Trophoblast cell (in vitro differentiated cells and primary cell): ENCODE results near the gene CIAO1.
"Not testable (repeated sequence)": the region's sequence is repeated elsewhere in the genome, so short reads cannot be mapped to it uniquely, and the experiment has no call there.

Experiments used
- DNase-seq, 2 donors: peaks; one replicate each; pipeline ENCODE4 v3.0.0-alpha.2; 2016
- H2AFZ ChIP-seq: 2 replicates; pipeline ENCODE4 v1.6.1; 2013; ENCODE audit warnings: low read length, moderate library complexity, mild to moderate bottlenecking; ENCODE audit not compliant: insufficient read depth, poor library complexity
- H2AK5ac ChIP-seq: 2 replicates; pipeline ENCODE4 v1.6.1; 2013; ENCODE audit warnings: mild to moderate bottlenecking, low read length
- H2BK120ac ChIP-seq: 2 replicates; pipeline ENCODE4 v1.6.1; 2013; ENCODE audit warnings: low read length, mild to moderate bottlenecking, moderate library complexity; ENCODE audit not compliant: insufficient read depth, poor library complexity
- H2BK12ac ChIP-seq: 2 replicates; pipeline ENCODE4 v1.6.1; 2013; ENCODE audit warnings: mild to moderate bottlenecking, low read length, moderate library complexity
- H2BK5ac ChIP-seq: 2 replicates; pipeline ENCODE4 v1.6.1; 2013; ENCODE audit warnings: low read length, low read depth, moderate library complexity, mild to moderate bottlenecking; ENCODE audit not compliant: poor library complexity
- H3K14ac ChIP-seq: 2 replicates; pipeline ENCODE4 v1.6.1; 2013; ENCODE audit warnings: mild to moderate bottlenecking, low read length
- H3K18ac ChIP-seq: 2 replicates; pipeline ENCODE4 v1.6.1; 2013; ENCODE audit warnings: mild to moderate bottlenecking, low read length
- H3K23ac ChIP-seq: 2 replicates; pipeline ENCODE4 v1.6.1; 2013; ENCODE audit warnings: low read length
- H3K27ac ChIP-seq: 2 replicates; pipeline ENCODE4 v1.5.1; 2013; ENCODE audit warnings: low read depth, mild to moderate bottlenecking, inconsistent platforms, low read length, moderate library complexity
- H3K27me3 ChIP-seq: 2 replicates; pipeline ENCODE4 v1.6.1; 2013; ENCODE audit warnings: inconsistent platforms, mild to moderate bottlenecking, low read length, moderate library complexity; ENCODE audit not compliant: insufficient read depth
- H3K36me3 ChIP-seq, 2 experiments: 1 replicate in 1 of 2; 2 replicates in 1 of 2; pipeline ENCODE4 v1.6.1; 2013; ENCODE audit warnings: low read length in 2 of 2, mild to moderate bottlenecking in 2 of 2, moderate library complexity in 1 of 2; ENCODE audit not compliant: insufficient read depth in 2 of 2, control insufficient read depth in 1 of 2
- H3K4ac ChIP-seq: 2 replicates; pipeline ENCODE4 v1.6.1; 2013; ENCODE audit warnings: low read depth, mild to moderate bottlenecking, low read length, moderate library complexity
- H3K4me1 ChIP-seq, 2 experiments: 1 replicate in 1 of 2; 2 replicates in 1 of 2; pipeline ENCODE4 v1.6.1; 2013; ENCODE audit warnings: low read length in 2 of 2, mild to moderate bottlenecking in 2 of 2, moderate library complexity in 1 of 2; ENCODE audit not compliant: insufficient read depth in 2 of 2, control insufficient read depth in 1 of 2
- H3K4me2 ChIP-seq: 2 replicates; pipeline ENCODE4 v1.6.1; 2013; ENCODE audit warnings: inconsistent platforms, mild to moderate bottlenecking, low read length, moderate library complexity
- H3K4me3 ChIP-seq: 2 replicates; pipeline ENCODE4 v1.5.1; 2013; ENCODE audit warnings: mild to moderate bottlenecking, low read depth, low read length, inconsistent platforms
- H3K79me1 ChIP-seq: one replicate; pipeline ENCODE4 v1.6.1; 2013; ENCODE audit warnings: low read length
- H3K79me2 ChIP-seq: 2 replicates; pipeline ENCODE4 v1.6.1; 2013; ENCODE audit warnings: low read length, mild to moderate bottlenecking; ENCODE audit not compliant: control insufficient read depth, insufficient read depth, poor library complexity
- H3K9ac ChIP-seq: 2 replicates; pipeline ENCODE4 v1.6.1; 2013; ENCODE audit warnings: mild to moderate bottlenecking, low read length
- H3K9me3 ChIP-seq: 2 replicates; pipeline ENCODE4 v1.6.1; 2013; ENCODE audit warnings: low read depth, mild to moderate bottlenecking, control low read depth, inconsistent platforms, low read length; ENCODE audit not compliant: insufficient read depth
- H4K12ac ChIP-seq: 2 replicates; pipeline ENCODE4 v1.6.1; 2013; ENCODE audit warnings: low read depth, mild to moderate bottlenecking, low read length, moderate library complexity
- H4K8ac ChIP-seq: 2 replicates; pipeline ENCODE4 v1.6.1; 2013; ENCODE audit warnings: low read depth, mild to moderate bottlenecking, low read length, moderate library complexity
- H4K91ac ChIP-seq: one replicate; pipeline ENCODE4 v1.6.1; 2013; ENCODE audit warnings: low read depth, mild to moderate bottlenecking, low read length, moderate library complexity
- WGBS: extraction: QIAGEN DNeasy Blood & Tissue Kit; methylation state at CpG from one replicate; pipeline ENCODE4 v1.1.7; 2013; ENCODE audit warnings: missing lambda C conversion rate; ENCODE audit not compliant: insufficient read length, insufficient coverage; ENCODE audit errors: extremely low coverage; 5-methylcytosine and 5-hydroxymethylcytosine counted together

Gene CIAO1

GRCh38 chr2:96276787-96277499, 10.9 kb downstream of the CIAO1 start:
- Histone ChIP-seq H3K23ac (no peak overlapping the region), H3K4me1 (no peaks in the 10 kb centered on the region), H3K14ac (no peak overlapping the region), H3K4me2 (no peak overlapping the region), H2AK5ac (no peak overlapping the region), H2BK120ac (no peak overlapping the region), H2BK12ac (no peak overlapping the region), H3K4me3 (no peak overlapping the region), H3K27ac (no peak overlapping the region), H3K4ac (no peak overlapping the region), H3K9ac (no peak overlapping the region), H3K79me2 (no peaks in the 10 kb centered on the region), H4K8ac (no peak overlapping the region), H3K9me3 (peaks cover 2% of the 10 kb centered on the region), H2BK5ac (no peak overlapping the region), H4K12ac (no peak overlapping the region), H2AFZ (no peak overlapping the region), H3K18ac (no peak overlapping the region), H3K27me3 (no peaks in the 10 kb centered on the region), H4K91ac (no peak overlapping the region), H3K36me3 (peaks cover 58 to 66% of the 10 kb centered on the region in 2 experiments), H3K79me1 (no peaks in the 10 kb centered on the region)
- no peak for DNase-seq
- no CpG with 5 or more reads among the region's 21 CpGs for WGBS

- Histone ChIP-seq H3K9me3 (no peaks in the 10 kb centered on the region), H2AK5ac (no peak overlapping the region), H2BK12ac (no peak overlapping the region), H4K91ac (no peak overlapping the region), H3K23ac (no peak overlapping the region), H3K27me3 (no peaks in the 10 kb centered on the region), H2AFZ (no peak overlapping the region), H3K18ac (no peak overlapping the region), H3K4me2 (no peak overlapping the region), H2BK120ac (no peak overlapping the region), H4K12ac (no peak overlapping the region), H3K4me3 (no peak overlapping the region), H3K79me2 (no peaks in the 10 kb centered on the region), H3K14ac (no peak overlapping the region), H3K79me1 (no peaks in the 10 kb centered on the region), H3K36me3 (peaks cover 85 to 93% of the 10 kb centered on the region in 2 experiments), H3K4me1 (no peaks in the 10 kb centered on the region), H3K27ac (no peak overlapping the region), H3K9ac (no peak overlapping the region), H4K8ac (no peak overlapping the region), H2BK5ac (no peak overlapping the region), H3K4ac (no peak overlapping the region)
- DNase-seq, result no peak
- no CpG with 5 or more reads among the region's 6 CpGs for WGBS
Measured at GRCh38 chr2:96287273-96287856, 21.3 kb downstream of the CIAO1 start.

GRCh38 chr2:96291751-96292150, 25.7 kb downstream of the CIAO1 start:
- Histone ChIP-seq H2BK5ac (no peak overlapping the region), H4K12ac (no peak overlapping the region), H3K27ac (no peak overlapping the region), H2BK120ac (no peak overlapping the region), H3K4ac (no peak overlapping the region), H2BK12ac (no peak overlapping the region), H4K91ac (no peak overlapping the region), H3K9ac (no peak overlapping the region), H3K79me2 (no peaks in the 10 kb centered on the region), H3K27me3 (no peaks in the 10 kb centered on the region), H3K14ac (no peak overlapping the region), H3K4me2 (no peak overlapping the region), H2AK5ac (no peak overlapping the region), H3K18ac (no peak overlapping the region), H3K23ac (no peak overlapping the region), H3K79me1 (no peaks in the 10 kb centered on the region), H3K36me3 (peaks cover 63 to 81% of the 10 kb centered on the region in 2 experiments), H2AFZ (no peak overlapping the region), H3K9me3 (no peaks in the 10 kb centered on the region), H3K4me1 (no peaks in the 10 kb centered on the region), H3K4me3 (no peak overlapping the region), H4K8ac (no peak overlapping the region)
- no CpG with 5 or more reads among the region's 5 CpGs for WGBS
- DNase-seq, result no peak

GRCh38 chr2:96294271-96294670, 28.2 kb downstream of the CIAO1 start:
- not testable (repeated sequence) for H3K14ac ChIP-seq, H3K9ac ChIP-seq, DNase-seq, H4K8ac ChIP-seq, H3K18ac ChIP-seq, H4K91ac ChIP-seq, H3K23ac ChIP-seq, H2BK12ac ChIP-seq, H2BK120ac ChIP-seq, H3K9me3 ChIP-seq, H3K27me3 ChIP-seq, H2AK5ac ChIP-seq, H3K4me2 ChIP-seq, H3K79me2 ChIP-seq, H3K4ac ChIP-seq, H3K27ac ChIP-seq, H3K4me1 ChIP-seq, H4K12ac ChIP-seq, H3K79me1 ChIP-seq, H2AFZ ChIP-seq, H3K4me3 ChIP-seq, H2BK5ac ChIP-seq
- no CpG with 5 or more reads among the region's 8 CpGs for WGBS
- H3K36me3 ChIP-seq, result peaks cover 54 to 81% of the 10 kb centered on the region in 2 experiments
